ENCODE data around the gene GPER1.

Gene GPER1

DNA sequence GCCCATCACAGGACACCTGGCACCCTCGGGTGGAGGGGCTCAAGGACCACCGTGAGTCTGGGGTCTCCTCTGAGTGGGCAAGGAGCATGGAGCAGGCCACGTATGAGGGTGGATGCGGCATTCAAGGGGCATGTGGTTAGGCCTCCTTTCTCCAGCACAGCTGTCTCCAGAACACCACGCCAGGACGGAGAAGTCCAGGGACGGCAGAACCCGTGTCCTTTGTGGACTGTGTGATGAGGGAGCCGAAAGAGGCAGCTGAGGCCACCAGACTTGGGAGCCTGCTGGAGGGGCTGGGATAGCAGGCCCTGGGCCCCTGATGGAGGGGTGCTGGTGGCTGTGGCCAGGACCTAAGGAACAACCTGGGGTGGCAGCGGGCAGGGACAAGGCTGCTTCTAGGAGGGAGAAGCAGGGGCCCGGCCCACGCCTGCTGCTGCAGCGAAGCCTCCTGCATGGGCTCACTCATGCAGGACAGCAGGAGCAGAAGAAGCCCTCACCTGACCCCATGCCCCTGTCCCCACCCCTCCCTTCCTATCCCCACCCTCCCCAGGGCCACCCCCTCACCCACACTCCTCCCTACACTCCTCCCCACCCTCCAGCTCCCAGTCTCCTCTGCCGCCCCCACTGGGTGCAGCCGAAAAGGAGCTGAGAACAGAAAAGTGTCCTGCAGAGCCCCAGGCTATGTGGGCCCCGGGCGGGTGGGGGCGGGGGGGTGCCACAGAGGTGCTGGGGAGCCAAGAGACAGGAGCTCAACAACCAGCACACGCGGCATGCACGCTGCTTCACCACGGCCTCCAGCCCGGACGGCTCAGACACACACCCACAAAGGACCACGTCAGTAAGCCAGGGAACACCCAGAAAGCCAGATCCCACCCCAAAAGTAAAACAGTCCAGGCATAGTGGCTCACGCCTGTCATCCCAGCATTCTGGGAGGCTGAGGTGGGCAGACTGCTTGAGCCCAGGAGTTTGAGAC is 42.4 kb downstream of the GPER1 start:
- TF ChIP-seq, protein P1, sequence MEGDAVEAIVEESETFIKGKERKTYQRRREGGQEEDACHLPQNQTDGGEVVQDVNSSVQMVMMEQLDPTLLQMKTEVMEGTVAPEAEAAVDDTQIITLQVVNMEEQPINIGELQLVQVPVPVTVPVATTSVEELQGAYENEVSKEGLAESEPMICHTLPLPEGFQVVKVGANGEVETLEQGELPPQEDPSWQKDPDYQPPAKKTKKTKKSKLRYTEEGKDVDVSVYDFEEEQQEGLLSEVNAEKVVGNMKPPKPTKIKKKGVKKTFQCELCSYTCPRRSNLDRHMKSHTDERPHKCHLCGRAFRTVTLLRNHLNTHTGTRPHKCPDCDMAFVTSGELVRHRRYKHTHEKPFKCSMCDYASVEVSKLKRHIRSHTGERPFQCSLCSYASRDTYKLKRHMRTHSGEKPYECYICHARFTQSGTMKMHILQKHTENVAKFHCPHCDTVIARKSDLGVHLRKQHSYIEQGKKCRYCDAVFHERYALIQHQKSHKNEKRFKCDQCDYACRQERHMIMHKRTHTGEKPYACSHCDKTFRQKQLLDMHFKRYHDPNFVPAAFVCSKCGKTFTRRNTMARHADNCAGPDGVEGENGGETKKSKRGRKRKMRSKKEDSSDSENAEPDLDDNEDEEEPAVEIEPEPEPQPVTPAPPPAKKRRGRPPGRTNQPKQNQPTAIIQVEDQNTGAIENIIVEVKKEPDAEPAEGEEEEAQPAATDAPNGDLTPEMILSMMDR (IDR thresholded peaks at IDR 0.05; ENCODE audit: insufficient read depth, missing control alignments), result no peak
- no peak for FAIRE-seq
- DNase-seq (ENCODE audit: insufficient read length, low spot score), result no peak

DNA sequence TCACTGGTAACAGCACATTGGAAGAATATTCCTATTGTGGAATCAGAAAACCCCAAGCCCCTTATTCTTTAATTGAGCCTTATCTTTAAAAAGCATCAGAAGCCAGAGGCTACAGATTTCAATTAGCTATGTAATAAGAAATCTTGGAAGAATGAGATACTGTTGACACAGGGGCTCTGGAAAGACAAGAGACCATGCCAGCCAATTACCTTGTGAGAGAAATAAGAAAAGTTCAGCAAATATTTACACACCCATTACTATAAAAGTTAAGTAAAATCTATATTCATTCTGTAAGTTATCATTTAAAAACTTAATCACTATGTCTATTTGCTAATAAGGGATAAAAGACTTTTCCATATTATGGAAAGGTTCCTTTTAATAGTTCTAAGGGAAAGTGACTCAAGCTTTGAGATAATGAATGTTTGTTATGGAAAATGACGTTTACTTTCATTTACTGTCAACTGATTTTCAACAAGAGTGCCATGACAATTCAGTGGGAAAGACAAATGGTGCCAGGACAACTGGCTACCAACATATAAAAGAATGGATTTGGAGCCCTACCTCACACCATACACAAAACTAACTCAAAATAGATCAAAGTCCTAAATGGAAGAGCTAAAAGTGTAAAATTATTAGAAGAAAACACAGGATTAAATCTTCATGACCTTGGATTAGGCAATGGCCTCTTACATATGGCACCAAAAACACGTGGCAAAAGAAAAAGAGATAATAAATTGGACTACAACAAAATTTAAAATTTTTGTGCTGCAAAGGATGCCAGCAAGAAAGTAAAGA is 43.8 kb downstream of the GPER1 start:
- FAIRE-seq (no peak), DNase-seq (ENCODE audit: insufficient read length, low spot score) (no peak)
- TF ChIP-seq, protein P1 (IDR thresholded peaks at IDR 0.05; ENCODE audit: insufficient read depth, missing control alignments), result no peak

- no peak for DNase-seq (ENCODE audit: insufficient read length, low spot score)
- TF ChIP-seq, protein P1 (IDR thresholded peaks at IDR 0.05; ENCODE audit: insufficient read depth, missing control alignments), result no peak
- no peak for FAIRE-seq
These were observed 47.0 kb downstream of the GPER1 start for GRCh38 chr7:1134951-1135350.

GRCh38 chr7:1136841-1137516 is 49.1 kb downstream of the GPER1 start:
- TF ChIP-seq, protein P1 (IDR thresholded peaks at IDR 0.05; ENCODE audit: insufficient read depth, missing control alignments), result no peak
- no peak for FAIRE-seq
- DNase-seq (ENCODE audit: insufficient read length, low spot score), result no peak

GRCh38 chr7:1137517-1138167 is 49.7 kb downstream of the GPER1 start:
- no peak for FAIRE-seq
- DNase-seq (ENCODE audit: insufficient read length, low spot score), result no peak

GRCh38 chr7:1140476-1141104 is 52.7 kb downstream of the GPER1 start:
- TF ChIP-seq, protein P1 (IDR thresholded peaks at IDR 0.05; ENCODE audit: insufficient read depth, missing control alignments), result no peak
- no peak for DNase-seq (ENCODE audit: insufficient read length, low spot score)
- FAIRE-seq, result no peak

More at GRCh38 chr7:1137517-1138167, 49.7 kb downstream of the GPER1 start:
- TF ChIP-seq, protein P1 (IDR thresholded peaks at IDR 0.05; ENCODE audit: insufficient read depth, missing control alignments), result no peak

Measured in D721Med (cell line).